GM18505 (cell line): ENCODE results near the gene CUX1.
"Not testable (repeated sequence)": the region's sequence is repeated elsewhere in the genome, so short reads cannot be mapped to it uniquely, and the experiment has no call there.

Experiments used
- ATAC-seq: cut with Tn5 transposase; IDR thresholded peaks from one replicate; pipeline ENCODE4 v1.9.1; 2021; ENCODE audit not compliant: unreplicated experiment
- POLR2A ChIP-seq: IDR thresholded peaks from 4 replicates; pipeline ENCODE4 v1.6.1; 2011; ENCODE audit warnings: borderline replicate concordance; ENCODE audit not compliant: insufficient read depth, insufficient read length; ENCODE audit errors: extremely low read depth

Gene CUX1

GRCh38 chr7:102297487-102298218 lies 480.2 kb downstream of the CUX1 start:
- ATAC-seq, result no peak
- no peak for TF ChIP-seq POLR2A

- ATAC-seq, result no peak
- no peak for TF ChIP-seq POLR2A
Observed at GRCh38 chr7:102300643-102301221, 483.3 kb downstream of the CUX1 start.

- ATAC-seq, result not testable (repeated sequence)
Observed at GRCh38 chr7:102301367-102301766, 483.9 kb downstream of the CUX1 start.

GRCh38 chr7:102302025-102302424 lies 484.6 kb downstream of the CUX1 start:
- ATAC-seq, result no peak
- no peak for TF ChIP-seq POLR2A

- ATAC-seq, result no peak
- TF ChIP-seq POLR2A, result peak; percentile 23
Observed at GRCh38 chr7:102303669-102304422, 486.4 kb downstream of the CUX1 start.

- no peak for TF ChIP-seq POLR2A
- no peak for ATAC-seq
Observed at GRCh38 chr7:102304668-102305067, 487.2 kb downstream of the CUX1 start.

- ATAC-seq, result no peak
- no peak for TF ChIP-seq POLR2A
Observed at GRCh38 chr7:102305414-102306268, 488.2 kb downstream of the CUX1 start.

- ATAC-seq, result peak; percentile 72
- peak; percentile 81 for TF ChIP-seq POLR2A
Observed at GRCh38 chr7:102306916-102307677, 489.7 kb downstream of the CUX1 start.

- no peak for TF ChIP-seq POLR2A
- ATAC-seq, result no peak
Observed at GRCh38 chr7:102310414-102310815, 493.0 kb downstream of the CUX1 start.

GRCh38 chr7:102312317-102312716 lies 494.9 kb downstream of the CUX1 start:
- no peak for ATAC-seq
- no peak for TF ChIP-seq POLR2A

- TF ChIP-seq POLR2A, result no peak
- ATAC-seq, result no peak
Observed at GRCh38 chr7:102313997-102314780, 496.8 kb downstream of the CUX1 start.
